A549 (cell line): ENCODE measurements around the gene PFN3. TPM values are rescaled to one million over a fixed set of nuclear protein-coding genes. Genes with fewer than 3 reads are reported as not detected.
A peak's percentile ranks its signal among the peaks of the same experiment; 100 is the strongest.

Experiments used
- ATOH8 ChIP-seq: fragments of 250-450 bp; sonication (Bioruptor Pico); IDR thresholded peaks from 2 replicates; pipeline ENCODE4 v1.5.0; 2020; ENCODE audit warnings: low read depth, mild to moderate bottlenecking, moderate library complexity
- CBX2 ChIP-seq: fragments of 200-600 bp; sonication (generic); IDR thresholded peaks from 2 replicates; pipeline ENCODE4 v1.6.1; 2016; ENCODE audit warnings: low read depth, mild to moderate bottlenecking, borderline replicate concordance
- CHD2 ChIP-seq: fragments of 150-350 bp; IDR thresholded peaks from 2 replicates; pipeline ENCODE4 v1.6.1; 2014; ENCODE audit warnings: low read length; ENCODE audit not compliant: partially characterized antibody
- CTCF ChIP-seq: fragments of >200 bp; sonication (Bioruptor Twin); formaldehyde crosslinking; IDR thresholded peaks from 3 replicates; pipeline ENCODE4 v1.5.1; 2016
- ESRRA ChIP-seq: fragments of 150-350 bp; IDR thresholded peaks from 2 replicates; pipeline ENCODE4 v1.6.1; 2014; ENCODE audit warnings: mild to moderate bottlenecking, low read length, borderline replicate concordance
- GATA3 ChIP-seq: IDR thresholded peaks from 2 replicates; pipeline ENCODE4 v1.6.1; 2012; ENCODE audit warnings: borderline replicate concordance
- HDAC2 ChIP-seq: fragments of 200-600 bp; sonication (generic); IDR thresholded peaks from 2 replicates; pipeline ENCODE4 v1.6.1; 2016
- HOXA7 ChIP-seq: fragments of 250-450 bp; sonication (Bioruptor Pico); IDR thresholded peaks from 2 replicates; pipeline ENCODE4 v1.5.0; 2020; ENCODE audit warnings: mild to moderate bottlenecking, moderate library complexity
- JUN ChIP-seq, 2 experiments: fragments of >200 bp; sonication (Bioruptor Twin); formaldehyde crosslinking; IDR thresholded peaks; 2 replicates in 1 of 2; 3 replicates in 1 of 2; pipeline ENCODE4 v1.6.1; 2016 to 2017
- JUNB ChIP-seq: fragments of >200 bp; sonication (Bioruptor Twin); formaldehyde crosslinking; IDR thresholded peaks from 2 replicates; pipeline ENCODE4 v1.6.1; 2016
- KDM1A ChIP-seq: fragments of 200-600 bp; sonication (generic); IDR thresholded peaks from 2 replicates; pipeline ENCODE4 v1.6.1; 2016; ENCODE audit warnings: low read depth, mild to moderate bottlenecking
- KDM5A ChIP-seq: fragments of 200-600 bp; sonication (generic); IDR thresholded peaks from 2 replicates; pipeline ENCODE4 v1.6.1; 2016; ENCODE audit warnings: antibody characterized with exemption, mild to moderate bottlenecking
- MAFK ChIP-seq: fragments of 450-650 bp; IDR thresholded peaks from 2 replicates; pipeline ENCODE4 v1.6.1; 2014; ENCODE audit not compliant: partially characterized antibody
- MAZ ChIP-seq: fragments of 150-350 bp; IDR thresholded peaks from 2 replicates; pipeline ENCODE4 v1.6.1; 2014; ENCODE audit warnings: antibody characterized with exemption, low read depth, low read length, borderline replicate concordance
- MYC ChIP-seq: IDR thresholded peaks from 2 replicates; pipeline ENCODE4 v1.6.1; 2012; ENCODE audit warnings: mild to moderate bottlenecking, inconsistent platforms, low read length, improper control_type of control experiment, borderline replicate concordance
- NFE2L2 ChIP-seq: fragments of 150-350 bp; conservative IDR thresholded peaks from 2 replicates; pipeline ENCODE4 v1.6.1; 2014; ENCODE audit warnings: low read length
- PBX3 ChIP-seq: IDR thresholded peaks from 2 replicates; pipeline ENCODE4 v1.6.1; 2012
- POLR2A ChIP-seq: IDR thresholded peaks from 2 replicates; pipeline ENCODE4 v1.6.1; 2012; ENCODE audit warnings: mild to moderate bottlenecking, low read length
- RAD21 ChIP-seq, 2 experiments: fragments of >200 bp in 1 of 2; sonication (Bioruptor Twin) in 1 of 2; formaldehyde crosslinking in 1 of 2; IDR thresholded peaks in 1 of 2; conservative IDR thresholded peaks in 1 of 2; 2 replicates in 1 of 2; 3 replicates in 1 of 2; pipeline ENCODE4 v1.6.1; 2012 to 2018; ENCODE audit warnings: inconsistent platforms in 1 of 2
- RCOR1 ChIP-seq: fragments of 150-350 bp; IDR thresholded peaks from 2 replicates; pipeline ENCODE4 v1.6.1; 2014; ENCODE audit warnings: antibody characterized with exemption, low read length, low read depth
- RFX5 ChIP-seq: fragments of 450-650 bp; IDR thresholded peaks from 2 replicates; pipeline ENCODE4 v1.7.1; 2014; ENCODE audit warnings: antibody characterized with exemption, mild to moderate bottlenecking, moderate library complexity
- RNF2 ChIP-seq: fragments of 200-600 bp; sonication (generic); IDR thresholded peaks from 2 replicates; pipeline ENCODE4 v1.6.1; 2016; ENCODE audit warnings: low read depth, mild to moderate bottlenecking, antibody characterized with exemption, moderate library complexity, borderline replicate concordance
- SMC3 ChIP-seq: fragments of >200 bp; sonication (Bioruptor Twin); formaldehyde crosslinking; IDR thresholded peaks from 3 replicates; pipeline ENCODE4 v1.6.1; 2018; ENCODE audit warnings: inconsistent platforms
- polyA plus RNA-seq, 4 experiments: library from polyadenylated mRNA; depleted of rRNA in 3 of 4; stranded (reverse); fragments of >200 nt; fragmentation: RNase III in 1 of 4; extraction: RNeasy Plus Mini Kit Qiagen cat#74134 plus additional on column Dnase treatment in 1 of 4; gene quantifications; 2 replicates in 3 of 4; 3 replicates in 1 of 4; pipeline ENCODE4 v1.2.3, GENCODE V29; 2011 to 2017
- TF ChIP-seq, protein P1 (sequence below): fragments of 250-450 bp; sonication (Bioruptor Pico); IDR thresholded peaks from 2 replicates; pipeline ENCODE4 v1.5.0; 2021; ENCODE audit warnings: mild to moderate bottlenecking, moderate library complexity, borderline replicate concordance

Gene PFN3
- polyA plus RNA-seq, 2 of the 4 experiments (the other 2 are of a cell fraction) = not detected

- no peak for TF ChIP-seq KDM1A
- TF ChIP-seq CBX2 = no peak
- no peak for TF ChIP-seq RNF2
- TF ChIP-seq JUNB = no peak
- TF ChIP-seq MAFK = no peak
- no peak for TF ChIP-seq RCOR1
- no peak for TF ChIP-seq ESRRA
- peak; percentile 77 to 95 for TF ChIP-seq JUN (IDR thresholded peaks at IDR 0.05)
- TF ChIP-seq POLR2A = peak; percentile 73
- no peak for TF ChIP-seq CHD2
- TF ChIP-seq HOXA7 (CRISPR knock-in tag) = no peak
- no peak for TF ChIP-seq CTCF
- TF ChIP-seq ATOH8 (CRISPR knock-in tag) = no peak
- peak; percentile 96 for TF ChIP-seq HDAC2
- TF ChIP-seq PBX3 = peak; percentile 97
- TF ChIP-seq MAZ = 0 out of 2 replicates have a peak, but pooled peaks have one; percentile 24
- TF ChIP-seq RAD21 (conservative IDR thresholded peaks at IDR 0.05 in 1 of 2, IDR thresholded peaks at IDR 0.05 in 1 of 2) = no peak
- peak; percentile 18; the same call in 1 of the 2 replicates for TF ChIP-seq RFX5
- TF ChIP-seq NFE2L2 = no peak
- peak; percentile 99 for TF ChIP-seq KDM5A
- TF ChIP-seq SMC3 = 0 out of 3 replicates have a peak, but pooled peaks have one; percentile 8
- TF ChIP-seq, protein P1, sequence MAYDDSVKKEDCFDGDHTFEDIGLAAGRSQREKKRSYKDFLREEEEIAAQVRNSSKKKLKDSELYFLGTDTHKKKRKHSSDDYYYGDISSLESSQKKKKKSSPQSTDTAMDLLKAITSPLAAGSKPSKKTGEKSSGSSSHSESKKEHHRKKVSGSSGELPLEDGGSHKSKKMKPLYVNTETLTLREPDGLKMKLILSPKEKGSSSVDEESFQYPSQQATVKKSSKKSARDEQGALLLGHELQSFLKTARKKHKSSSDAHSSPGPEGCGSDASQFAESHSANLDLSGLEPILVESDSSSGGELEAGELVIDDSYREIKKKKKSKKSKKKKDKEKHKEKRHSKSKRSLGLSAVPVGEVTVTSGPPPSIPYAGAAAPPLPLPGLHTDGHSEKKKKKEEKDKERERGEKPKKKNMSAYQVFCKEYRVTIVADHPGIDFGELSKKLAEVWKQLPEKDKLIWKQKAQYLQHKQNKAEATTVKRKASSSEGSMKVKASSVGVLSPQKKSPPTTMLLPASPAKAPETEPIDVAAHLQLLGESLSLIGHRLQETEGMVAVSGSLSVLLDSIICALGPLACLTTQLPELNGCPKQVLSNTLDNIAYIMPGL (CRISPR knock-in tag) = 0 out of 2 replicates have a peak, but pooled peaks have one; percentile 59
- no peak for TF ChIP-seq GATA3
- TF ChIP-seq MYC = peak; percentile 38; the same call in 1 of the 2 replicates
- TF ChIP-seq, all 56 proteins: peak for 14
These were observed 48.8 kb downstream of the PFN3 start, which contains the start of gene LMAN2 (continued) for GRCh38 chr5:177351392-177352329.
